PC-3 (cell line): Measurements from ENCODE around the gene SAP30L.

Experiments
- CTCF ChIP-seq: fragments of 300-600 bp; sonication (generic); conservative IDR thresholded peaks from 2 replicates; pipeline ENCODE4 v1.5.1; 2017; ENCODE audit warnings: antibody characterized with exemption, low read depth, mild to moderate bottlenecking, low read length
- EZH2 ChIP-seq: fragments of 300-600 bp; sonication (generic); IDR thresholded peaks from one replicate; pipeline ENCODE4 v1.6.1; 2017; ENCODE audit warnings: antibody characterized with exemption, mild to moderate bottlenecking, low read length; ENCODE audit not compliant: unreplicated experiment

- TF ChIP-seq CTCF: no peak
- no peak for TF ChIP-seq EZH2
Observed at GRCh38 chr5:154442801-154443200, 3.0 kb upstream of the SAP30L start.
